GM13977 (cell line): ENCODE measurements around the gene RAB3C.
A peak's percentile ranks its signal among the peaks of the same experiment; 100 is the strongest.
"Not testable (repeated sequence)": the region's sequence is repeated elsewhere in the genome, so short reads cannot be mapped to it uniquely, and the experiment has no call there.

ENCODE experiments used
- DNase-seq: peaks from one replicate; pipeline ENCODE4 v3.0.0; 2012; ENCODE audit warnings: low spot score
- in situ Hi-C: fragments of 300-500 bp; cut with MboI; formaldehyde crosslinking; loops from one replicate; pipeline ENCODE4 v1.12.0; 2022; ENCODE audit warnings: low sequenced_read_pairs, low pct_unique_long_range_greater_than_20kb, mixed read lengths, inconsistent platforms; ENCODE audit not compliant: unreplicated experiment
- TF ChIP-seq, protein P1 (sequence below): IDR thresholded peaks from 2 replicates; pipeline ENCODE4 v1.5.1; 2012; ENCODE audit warnings: mild to moderate bottlenecking, control low read depth; ENCODE audit not compliant: insufficient read depth; ENCODE audit errors: extremely low read depth, missing control alignments

The RAB3C gene, protein sequence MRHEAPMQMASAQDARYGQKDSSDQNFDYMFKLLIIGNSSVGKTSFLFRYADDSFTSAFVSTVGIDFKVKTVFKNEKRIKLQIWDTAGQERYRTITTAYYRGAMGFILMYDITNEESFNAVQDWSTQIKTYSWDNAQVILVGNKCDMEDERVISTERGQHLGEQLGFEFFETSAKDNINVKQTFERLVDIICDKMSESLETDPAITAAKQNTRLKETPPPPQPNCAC

DNA sequence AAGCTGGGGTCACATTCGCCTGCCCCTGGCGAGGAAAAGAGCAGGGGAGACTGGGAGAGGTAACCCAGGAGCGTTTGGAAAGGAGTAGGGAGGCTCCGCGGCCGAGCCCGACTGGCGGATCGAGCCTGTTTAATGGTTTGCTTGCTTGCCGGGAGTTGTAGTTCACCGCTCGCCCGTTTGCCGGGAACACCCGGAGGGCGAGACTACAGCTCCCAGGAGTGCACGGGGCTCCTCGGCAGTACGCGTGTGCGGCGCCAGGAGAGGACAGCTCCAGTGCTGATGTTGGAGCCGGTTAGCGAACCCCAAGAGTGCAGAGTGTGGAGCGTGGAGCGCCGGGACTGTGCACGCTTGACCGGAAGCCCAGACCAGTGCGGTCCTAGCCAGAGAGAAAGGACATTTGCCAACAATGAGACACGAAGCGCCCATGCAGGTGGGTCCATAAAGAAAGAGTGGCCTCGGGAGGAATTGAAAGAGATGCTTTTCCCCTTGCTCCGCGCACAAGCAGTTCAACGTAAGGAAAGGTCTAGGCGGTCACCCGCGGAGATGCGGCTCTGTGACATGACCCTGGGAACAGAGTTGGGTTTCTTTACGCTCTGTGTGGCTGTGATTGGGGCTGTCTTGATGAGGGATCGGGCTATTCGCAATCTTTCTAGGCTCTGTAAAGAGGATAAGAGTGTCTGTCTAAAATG lies at the start of gene RAB3C:
Gene RAB3C, plus strand, starts transcription at position 273 of the 689 bp plus-strand sequence. Its CDS starts 134 bp downstream, at position 407.
- DNase-seq: peak; percentile 85
- in situ Hi-C loops: no loop called here
- TF ChIP-seq, protein P1, sequence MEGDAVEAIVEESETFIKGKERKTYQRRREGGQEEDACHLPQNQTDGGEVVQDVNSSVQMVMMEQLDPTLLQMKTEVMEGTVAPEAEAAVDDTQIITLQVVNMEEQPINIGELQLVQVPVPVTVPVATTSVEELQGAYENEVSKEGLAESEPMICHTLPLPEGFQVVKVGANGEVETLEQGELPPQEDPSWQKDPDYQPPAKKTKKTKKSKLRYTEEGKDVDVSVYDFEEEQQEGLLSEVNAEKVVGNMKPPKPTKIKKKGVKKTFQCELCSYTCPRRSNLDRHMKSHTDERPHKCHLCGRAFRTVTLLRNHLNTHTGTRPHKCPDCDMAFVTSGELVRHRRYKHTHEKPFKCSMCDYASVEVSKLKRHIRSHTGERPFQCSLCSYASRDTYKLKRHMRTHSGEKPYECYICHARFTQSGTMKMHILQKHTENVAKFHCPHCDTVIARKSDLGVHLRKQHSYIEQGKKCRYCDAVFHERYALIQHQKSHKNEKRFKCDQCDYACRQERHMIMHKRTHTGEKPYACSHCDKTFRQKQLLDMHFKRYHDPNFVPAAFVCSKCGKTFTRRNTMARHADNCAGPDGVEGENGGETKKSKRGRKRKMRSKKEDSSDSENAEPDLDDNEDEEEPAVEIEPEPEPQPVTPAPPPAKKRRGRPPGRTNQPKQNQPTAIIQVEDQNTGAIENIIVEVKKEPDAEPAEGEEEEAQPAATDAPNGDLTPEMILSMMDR: no peak

DNA sequence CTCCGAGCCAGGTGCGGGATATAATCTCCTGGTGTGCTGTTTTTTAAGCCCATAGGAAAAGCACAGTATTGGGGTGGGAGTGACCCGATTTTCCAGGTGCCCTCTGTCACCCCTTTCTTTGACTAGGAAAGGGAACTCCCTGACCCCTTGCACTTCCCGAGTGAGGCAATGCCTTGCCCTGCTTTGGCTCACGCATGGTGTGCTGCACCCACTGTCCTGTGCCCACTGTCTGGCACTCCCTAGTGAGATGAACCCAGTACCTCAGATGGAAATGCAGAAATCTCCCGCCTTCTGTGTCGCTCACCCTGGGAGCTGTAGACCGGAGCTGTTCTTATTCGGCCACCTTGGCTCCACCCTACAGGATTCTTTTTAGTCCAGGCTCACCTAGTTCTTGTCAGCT lies 40.9 kb upstream of the RAB3C start:
- in situ Hi-C loops, DNase-seq: not testable (repeated sequence)

DNA sequence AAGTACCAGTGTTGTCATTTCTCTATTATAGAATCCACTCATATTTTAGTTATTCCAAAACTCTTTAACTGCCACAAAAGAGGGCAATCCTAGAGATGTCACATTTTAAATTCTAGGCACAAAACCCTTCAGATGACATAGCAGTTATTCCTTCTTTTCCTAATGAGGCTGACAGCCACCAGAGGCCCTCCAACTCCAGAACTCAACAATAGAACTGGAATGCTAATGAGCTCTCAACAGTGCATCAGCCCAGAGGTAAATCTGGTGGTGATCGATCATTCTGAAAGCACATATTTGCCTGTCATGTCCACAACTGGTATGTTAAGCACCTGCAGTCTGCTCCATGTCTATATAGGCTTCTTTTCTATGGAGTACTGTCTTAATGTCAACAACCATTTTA lies 40.2 kb upstream of the RAB3C start:
- no peak for DNase-seq
- TF ChIP-seq, protein P1: no peak
- in situ Hi-C loops: no loop called here

DNA sequence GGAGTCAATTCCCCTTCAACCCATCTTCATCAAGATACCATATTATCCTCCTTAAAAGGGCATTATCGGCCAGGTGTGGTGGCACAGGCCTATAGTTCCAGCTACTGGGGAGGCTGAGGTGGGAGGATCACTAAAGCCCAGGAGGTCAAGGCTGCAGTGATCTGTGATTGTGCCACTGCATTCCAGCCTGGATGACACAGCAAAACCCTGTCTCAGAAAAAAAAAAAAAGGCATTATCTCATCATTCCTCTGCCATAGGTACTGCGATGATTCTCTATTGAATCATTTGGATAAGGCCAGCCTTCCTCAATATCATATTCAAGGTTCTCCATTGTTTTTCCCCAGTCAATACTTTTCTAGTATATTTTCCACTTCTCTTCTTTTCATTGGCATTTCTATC lies 39.2 kb upstream of the RAB3C start:
- no peak for DNase-seq
- in situ Hi-C loops: no loop called here
- TF ChIP-seq, protein P1: no peak

DNA sequence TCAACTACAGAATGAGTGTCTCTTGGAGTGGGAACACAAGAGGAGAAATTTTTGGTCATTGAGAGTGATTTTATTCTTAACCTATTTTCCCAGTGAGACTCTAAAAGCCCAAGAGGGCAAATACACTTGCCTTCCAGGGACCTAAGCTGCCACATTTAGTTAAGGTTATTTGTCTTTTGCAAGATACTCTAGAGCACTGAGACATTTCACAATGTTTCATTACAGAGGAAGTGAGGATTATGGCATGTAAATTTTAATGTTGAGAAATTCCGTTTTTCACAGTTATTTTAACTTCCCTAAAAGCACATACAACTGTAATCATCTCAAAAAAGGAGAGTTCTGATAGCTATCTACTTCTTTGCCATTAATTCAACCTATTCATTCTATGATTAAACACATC lies 38.7 kb upstream of the RAB3C start:
- no peak for DNase-seq
- TF ChIP-seq, protein P1: no peak
- in situ Hi-C loops: no loop called here

DNA sequence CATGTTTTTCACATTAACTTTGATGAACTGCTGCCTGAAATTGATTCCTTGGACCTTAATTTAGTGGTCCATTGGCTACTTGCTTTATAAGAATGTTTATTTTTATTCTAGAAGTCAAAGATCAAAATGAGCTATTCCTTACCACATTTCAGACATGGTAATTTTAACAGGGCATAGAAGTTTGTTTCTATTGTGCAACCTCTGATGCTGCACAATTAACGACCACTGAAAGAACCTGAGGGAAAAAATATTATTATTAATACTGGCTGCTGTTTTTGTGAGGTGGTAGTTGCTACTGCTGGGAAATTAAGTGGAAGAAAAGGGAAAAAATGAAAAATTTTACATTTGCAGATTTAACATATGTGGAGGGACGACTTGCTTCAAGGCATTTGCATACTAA lies 37.9 kb upstream of the RAB3C start:
- in situ Hi-C loops: no loop called here
- TF ChIP-seq, protein P1: no peak
- DNase-seq: no peak

DNA sequence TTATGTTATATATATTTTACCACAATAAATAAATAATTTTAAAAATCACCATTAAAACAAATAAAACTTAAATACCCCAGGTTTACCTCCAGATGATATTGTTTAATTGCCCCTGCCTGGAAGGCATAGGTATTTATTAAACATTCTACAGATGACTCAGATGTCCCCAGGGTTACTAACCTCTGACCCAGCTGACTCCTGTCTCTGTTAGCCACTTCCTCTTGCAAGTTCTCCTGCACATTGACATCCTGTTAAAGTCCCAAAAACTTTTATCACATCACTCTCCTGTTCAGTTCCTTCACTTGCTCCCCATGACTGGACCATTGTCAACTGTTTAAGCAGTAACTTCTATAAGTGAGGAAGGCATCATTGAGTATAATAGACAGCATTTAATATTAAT lies 37.0 kb upstream of the RAB3C start:
- DNase-seq: no peak
- TF ChIP-seq, protein P1: no peak
- in situ Hi-C loops: no loop called here
